Measurements from ENCODE around the gene PGM3. TPM values are rescaled to one million over a fixed set of nuclear protein-coding genes. Genes with fewer than 3 reads are reported as not detected.

Gene PGM3
- total and polyA plus RNA-seq, 7 donors, result 7.2 to 16.2 (median 10.4) TPM

- intact Hi-C loops (cut with DNase I), result loop anchor here (5.0 to 10.0 kb wide), 2 partner anchors 123 to 946 kb away; partner anchors contain the start of genes DOP1A, IBTK and UBE3D
- DNase-seq, result no peak
- no peaks in the 10 kb centered on the region for H3K9me3 ChIP-seq
- peaks cover 0 to 23% (median 16%) of the 10 kb centered on the region in 4 donors for H3K4me1 ChIP-seq
- H3K36me3 ChIP-seq, result peaks cover 0 to 26% (median 0%) of the 10 kb centered on the region in 4 donors
- no peak overlapping the region for H3K4me3 ChIP-seq
- no peaks in the 10 kb centered on the region for H3K27me3 ChIP-seq
- H3K27ac ChIP-seq, result no peak overlapping the region
- TF ChIP-seq POLR2A (IDR thresholded peaks at IDR 0.05), result no peak
- WGBS, 2 donors, result 94% methylated on average over 6 of the region's 6 CpGs
Observed at GRCh38 chr6:83190626-83191025, 2.4 kb downstream of the PGM3 start.

GRCh38 chr6:83188501-83188900 lies 4.6 kb downstream of the PGM3 start:
- WGBS, 2 donors, result 70 to 83% methylated on average over 3 of the region's 3 CpGs
- H3K36me3 ChIP-seq, result peaks cover 0 to 41% (median 0%) of the 10 kb centered on the region in 4 donors
- TF ChIP-seq CTCF (IDR thresholded peaks at IDR 0.05), result no peak
- TF ChIP-seq POLR2AphosphoS5 (IDR thresholded peaks at IDR 0.05), result no peak
- TF ChIP-seq POLR2A (IDR thresholded peaks at IDR 0.05), result no peak
- no peak for TF ChIP-seq EP300 (IDR thresholded peaks at IDR 0.05)
- H3K27ac ChIP-seq, result no peak overlapping the region
- no peak for DNase-seq
- H3K4me3 ChIP-seq, result no peak overlapping the region
- peaks cover 0 to 15% (median 7%) of the 10 kb centered on the region in 4 donors for H3K4me1 ChIP-seq
- no peaks in the 10 kb centered on the region for H3K9me3 ChIP-seq
- H3K27me3 ChIP-seq, result no peaks in the 10 kb centered on the region
- intact Hi-C loops (cut with DNase I), result no loop called here

- Histone ChIP-seq H3K27me3 (no peaks in the 10 kb centered on the region), H3K9me3 (no peaks in the 10 kb centered on the region), H3K36me3 (peaks cover 0 to 71% (median 8%) of the 10 kb centered on the region in 4 donors), H3K4me1 (peaks cover 0 to 11% (median 3%) of the 10 kb centered on the region in 4 donors), H3K4me3 (no peak overlapping the region), H3K27ac (no peak overlapping the region)
- TF ChIP-seq EP300 (IDR thresholded peaks at IDR 0.05) (no peak), CTCF (IDR thresholded peaks at IDR 0.05) (no peak), POLR2A (IDR thresholded peaks at IDR 0.05) (no peak), POLR2AphosphoS5 (IDR thresholded peaks at IDR 0.05) (no peak)
- intact Hi-C loops (cut with DNase I), result no loop called here
- no peak for DNase-seq
- 96 to 97% methylated on average over 2 of the region's 2 CpGs for WGBS, 2 donors
Observed at GRCh38 chr6:83185096-83185495, 8.0 kb downstream of the PGM3 start.

GRCh38 chr6:83183082-83183828 lies 9.8 kb downstream of the PGM3 start:
- Histone ChIP-seq H3K4me1 (peaks cover 0 to 11% (median 3%) of the 10 kb centered on the region in 4 donors), H3K36me3 (peaks cover 0 to 83% (median 9%) of the 10 kb centered on the region in 4 donors), H3K9me3 (no peaks in the 10 kb centered on the region), H3K27me3 (no peaks in the 10 kb centered on the region), H3K27ac (peak overlapping the region in 1 of 4 donors; percentile 21), H3K4me3 (no peak overlapping the region)
- WGBS, 2 donors, result 85 to 87% methylated on average over 9 of the region's 9 CpGs
- no peak for DNase-seq
- no peak for TF ChIP-seq CTCF (IDR thresholded peaks at IDR 0.05)
- peak in 1 of 4 donors; percentile 11 for TF ChIP-seq POLR2AphosphoS5 (IDR thresholded peaks at IDR 0.05)
- intact Hi-C loops (cut with DNase I), result no loop called here

- no peak for DNase-seq
- Histone ChIP-seq H3K9me3 (no peaks in the 10 kb centered on the region), H3K36me3 (peaks cover 0 to 80% (median 10%) of the 10 kb centered on the region in 4 donors), H3K27me3 (no peaks in the 10 kb centered on the region), H3K27ac (no peak overlapping the region), H3K4me1 (peaks cover 0 to 11% (median 3%) of the 10 kb centered on the region in 4 donors), H3K4me3 (no peak overlapping the region)
- intact Hi-C loops (cut with DNase I), result no loop called here
- TF ChIP-seq EP300 (IDR thresholded peaks at IDR 0.05) (no peak), POLR2AphosphoS5 (IDR thresholded peaks at IDR 0.05) (no peak), POLR2A (IDR thresholded peaks at IDR 0.05) (no peak), CTCF (IDR thresholded peaks at IDR 0.05) (no peak)
- 82 to 87% methylated on average over 1 of the region's 1 CpG for WGBS, 2 donors
Observed at GRCh38 chr6:83182114-83182513, 11.0 kb downstream of the PGM3 start.
